Measurements from ENCODE around the gene C9orf152.

GRCh38 chr9:110160123-110160522, 47.8 kb downstream of the C9orf152 start:
- TF ChIP-seq, protein P1, sequence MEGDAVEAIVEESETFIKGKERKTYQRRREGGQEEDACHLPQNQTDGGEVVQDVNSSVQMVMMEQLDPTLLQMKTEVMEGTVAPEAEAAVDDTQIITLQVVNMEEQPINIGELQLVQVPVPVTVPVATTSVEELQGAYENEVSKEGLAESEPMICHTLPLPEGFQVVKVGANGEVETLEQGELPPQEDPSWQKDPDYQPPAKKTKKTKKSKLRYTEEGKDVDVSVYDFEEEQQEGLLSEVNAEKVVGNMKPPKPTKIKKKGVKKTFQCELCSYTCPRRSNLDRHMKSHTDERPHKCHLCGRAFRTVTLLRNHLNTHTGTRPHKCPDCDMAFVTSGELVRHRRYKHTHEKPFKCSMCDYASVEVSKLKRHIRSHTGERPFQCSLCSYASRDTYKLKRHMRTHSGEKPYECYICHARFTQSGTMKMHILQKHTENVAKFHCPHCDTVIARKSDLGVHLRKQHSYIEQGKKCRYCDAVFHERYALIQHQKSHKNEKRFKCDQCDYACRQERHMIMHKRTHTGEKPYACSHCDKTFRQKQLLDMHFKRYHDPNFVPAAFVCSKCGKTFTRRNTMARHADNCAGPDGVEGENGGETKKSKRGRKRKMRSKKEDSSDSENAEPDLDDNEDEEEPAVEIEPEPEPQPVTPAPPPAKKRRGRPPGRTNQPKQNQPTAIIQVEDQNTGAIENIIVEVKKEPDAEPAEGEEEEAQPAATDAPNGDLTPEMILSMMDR (IDR thresholded peaks at IDR 0.05; ENCODE audit: low read depth, low read length) = no peak
- TF ChIP-seq EZH2phosphoT487 (IDR thresholded peaks at IDR 0.05; ENCODE audit: low read depth) = no peak

Measured in OCI-LY3 (cell line).